Stimulated activated CD4-positive, alpha-beta T cell treated with anti-CD3 and anti-CD28 coated beads, TNF-alpha, amount 100 ng/mL, for 48 hours (primary cell): Measurements from ENCODE around the gene IPO7.

Source experiments
- DNase-seq, 3 donors: peaks; one replicate each; pipeline ENCODE4 v3.0.0-alpha.2; 2020; ENCODE audit warnings: low read depth in 3 of 3

Gene IPO7

GRCh38 chr11:9490376-9490775 lies 105.9 kb downstream of the IPO7 start:
- DNase-seq: no peak

GRCh38 chr11:9493492-9493891 lies 109.0 kb downstream of the IPO7 start:
- no peak for DNase-seq

- no peak for DNase-seq
Measured at GRCh38 chr11:9494316-9494715, 109.9 kb downstream of the IPO7 start.

- no peak for DNase-seq
Measured at GRCh38 chr11:9495803-9496514, 111.5 kb downstream of the IPO7 start.
